LNCaP clone FGC (cell line): ENCODE results near the gene MAPK6.

ENCODE experiments used
- DNase-seq: peaks from one replicate; pipeline ENCODE4 v3.0.0-alpha.2; 2011; ENCODE audit warnings: low read depth
- H3K4me3 ChIP-seq: 2 replicates; pipeline ENCODE4 v1.5.1; 2011; ENCODE audit warnings: mild to moderate bottlenecking, low read depth, low read length, control low read depth
- CTCF ChIP-seq: IDR thresholded peaks from 2 replicates; pipeline ENCODE4 v1.5.1; 2012; ENCODE audit warnings: mild to moderate bottlenecking; ENCODE audit not compliant: control insufficient read depth, insufficient read depth; ENCODE audit errors: extremely low read depth

MAPK6 gene

GRCh38 chr15:52003710-52004109, 15.3 kb upstream of the MAPK6 start:
- no peak for TF ChIP-seq CTCF
- no peak overlapping the region for H3K4me3 ChIP-seq
- no peak for DNase-seq

- TF ChIP-seq CTCF, result no peak
- DNase-seq, result no peak
- H3K4me3 ChIP-seq, result no peak overlapping the region
Measured at GRCh38 chr15:52004806-52005205, 14.2 kb upstream of the MAPK6 start.

GRCh38 chr15:52005748-52006701, 13.0 kb upstream of the MAPK6 start:
- TF ChIP-seq CTCF, result no peak
- no peak for DNase-seq
- no peak overlapping the region for H3K4me3 ChIP-seq

- no peak for TF ChIP-seq CTCF
- H3K4me3 ChIP-seq, result no peak overlapping the region
- DNase-seq, result no peak
Measured at GRCh38 chr15:52006702-52007340, 12.2 kb upstream of the MAPK6 start.

- H3K4me3 ChIP-seq, result no peak overlapping the region
- TF ChIP-seq CTCF, result no peak
- no peak for DNase-seq
Measured at GRCh38 chr15:52008359-52008697, 10.7 kb upstream of the MAPK6 start.

GRCh38 chr15:52008698-52009434, 10.2 kb upstream of the MAPK6 start:
- H3K4me3 ChIP-seq, result no peak overlapping the region
- no peak for TF ChIP-seq CTCF
- DNase-seq, result peak; percentile 54
